ENCODE measurements around the gene PCDHGA7.

DNA sequence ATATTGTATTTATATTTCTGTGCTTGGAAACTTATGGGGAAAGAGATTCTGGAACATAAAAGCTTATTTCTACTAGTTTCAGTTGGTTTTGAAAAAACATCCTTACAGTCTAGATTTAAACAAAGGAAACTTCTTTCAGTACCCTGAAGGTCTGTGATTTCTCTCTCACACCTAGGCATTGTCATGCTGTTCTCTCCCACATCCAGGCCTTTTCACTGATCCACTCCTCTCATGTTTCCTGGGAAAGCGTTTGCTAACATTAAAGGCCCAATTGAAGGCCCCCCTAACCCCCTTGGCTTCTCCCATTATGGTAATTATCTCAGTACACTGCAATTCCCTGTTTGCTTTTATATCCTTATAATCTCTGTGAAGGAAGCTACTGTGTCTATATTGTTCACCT is 39.8 kb upstream of the PCDHGA7 start:
- TF ChIP-seq USF2 (IDR thresholded peaks at IDR 0.05; ENCODE audit: borderline replicate concordance, low read depth, low read length) (no peak), GATA2 (CRISPR knock-in tag; IDR thresholded peaks at IDR 0.05) (no peak), POLR2AphosphoS5 (IDR thresholded peaks at IDR 0.05; ENCODE audit: low read depth, low read length) (no peak)
- TF ChIP-seq, protein P1, sequence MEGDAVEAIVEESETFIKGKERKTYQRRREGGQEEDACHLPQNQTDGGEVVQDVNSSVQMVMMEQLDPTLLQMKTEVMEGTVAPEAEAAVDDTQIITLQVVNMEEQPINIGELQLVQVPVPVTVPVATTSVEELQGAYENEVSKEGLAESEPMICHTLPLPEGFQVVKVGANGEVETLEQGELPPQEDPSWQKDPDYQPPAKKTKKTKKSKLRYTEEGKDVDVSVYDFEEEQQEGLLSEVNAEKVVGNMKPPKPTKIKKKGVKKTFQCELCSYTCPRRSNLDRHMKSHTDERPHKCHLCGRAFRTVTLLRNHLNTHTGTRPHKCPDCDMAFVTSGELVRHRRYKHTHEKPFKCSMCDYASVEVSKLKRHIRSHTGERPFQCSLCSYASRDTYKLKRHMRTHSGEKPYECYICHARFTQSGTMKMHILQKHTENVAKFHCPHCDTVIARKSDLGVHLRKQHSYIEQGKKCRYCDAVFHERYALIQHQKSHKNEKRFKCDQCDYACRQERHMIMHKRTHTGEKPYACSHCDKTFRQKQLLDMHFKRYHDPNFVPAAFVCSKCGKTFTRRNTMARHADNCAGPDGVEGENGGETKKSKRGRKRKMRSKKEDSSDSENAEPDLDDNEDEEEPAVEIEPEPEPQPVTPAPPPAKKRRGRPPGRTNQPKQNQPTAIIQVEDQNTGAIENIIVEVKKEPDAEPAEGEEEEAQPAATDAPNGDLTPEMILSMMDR (IDR thresholded peaks at IDR 0.05): no peak

Data from SK-N-SH (cell line).